ENCODE data around the gene POLR3E. TPM values are rescaled to one million over a fixed set of nuclear protein-coding genes. Genes with fewer than 3 reads are reported as not detected.

POLR3E gene
- total and polyA plus RNA-seq, 2 donors (not counting 3 experiments of a cell fraction or from before 2014, with no cell fraction given), result 48.3 to 62.2 TPM

DNA sequence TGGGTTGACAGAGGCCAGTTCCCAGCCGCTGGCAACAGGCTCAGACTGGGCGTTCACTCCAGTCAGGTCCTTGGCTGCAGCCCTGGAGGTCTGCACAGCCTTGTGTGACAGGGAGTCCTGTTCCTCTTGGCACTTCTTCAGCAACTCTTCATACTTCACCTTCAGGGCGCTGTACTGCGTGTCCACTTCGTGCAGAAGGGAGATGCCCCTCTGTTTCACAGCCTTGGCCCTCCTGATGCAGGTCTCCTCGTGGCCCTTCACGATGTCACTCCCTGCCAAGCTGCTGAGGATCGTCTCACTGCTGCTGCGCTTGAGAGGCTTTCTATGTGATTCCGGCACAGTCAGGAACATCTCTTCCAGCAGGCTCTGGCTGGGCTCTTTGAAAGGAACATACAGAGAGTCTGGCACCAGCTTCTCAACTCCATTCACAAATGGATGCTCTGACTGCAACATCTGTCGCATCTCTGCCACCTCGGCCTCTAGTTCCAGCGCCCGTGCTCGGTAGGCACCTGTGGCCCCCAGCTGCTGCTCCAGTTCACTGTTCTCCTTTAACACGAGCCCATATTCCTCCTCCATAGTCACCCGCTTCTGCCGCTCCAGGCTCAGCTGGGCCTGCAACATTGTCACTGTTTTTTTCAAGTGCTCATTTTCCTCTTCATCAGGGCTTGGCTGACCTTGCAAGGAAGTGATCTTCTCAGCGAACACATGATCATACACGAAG is 50.1 kb downstream of the POLR3E start:
- Histone ChIP-seq H3K9ac (replicated peaks; ENCODE audit: extremely low read depth, insufficient read depth, low read length) (no peak overlapping the region), H3K9me1 (replicated peaks; ENCODE audit: control insufficient read depth, extremely low read depth, insufficient read depth, low read length) (no peaks in the 10 kb centered on the region), H3K4me1 (ENCODE audit: control insufficient read depth, extremely low read depth, insufficient read depth, low read length) (no peaks in the 10 kb centered on the region), H4K20me1 (replicated peaks; ENCODE audit: control insufficient read depth, extremely low read depth, insufficient read depth, low read length) (no peaks in the 10 kb centered on the region), H2AFZ (ENCODE audit: low read depth, low read length) (no peak overlapping the region), H3K27ac (ENCODE audit: insufficient read depth, low read depth, low read length) (no peak overlapping the region), H3K4me3 (replicated peaks in 1 of 3; ENCODE audit: insufficient read depth in 1 of 3, low read depth in 1 of 3, low read length in 3 of 3) (no peak overlapping the region), H3K9me3 (replicated peaks; ENCODE audit: control insufficient read depth, insufficient read depth, low read length) (no peaks in the 10 kb centered on the region), H3K36me3 (ENCODE audit: control insufficient read depth in 2 of 2, extremely low read depth in 1 of 2, insufficient read depth in 2 of 2, low read length in 2 of 2) (peaks cover 20 to 30% of the 10 kb centered on the region in 2 experiments), H3K4me2 (ENCODE audit: insufficient read depth, low read length) (no peak overlapping the region), H3K79me2 (ENCODE audit: control insufficient read depth, insufficient read depth, low read length) (peaks cover 23% of the 10 kb centered on the region), H3K27me3 (ENCODE audit: control insufficient read depth in 2 of 2, insufficient read depth in 2 of 2, low read length in 2 of 2) (no peaks in the 10 kb centered on the region)
- DNase-seq (ENCODE audit: low read depth, low spot score), result no peak
- BruUV-seq (replicated peaks), result no TSS peak
- FAIRE-seq, result no peak
- TF ChIP-seq, protein P1, sequence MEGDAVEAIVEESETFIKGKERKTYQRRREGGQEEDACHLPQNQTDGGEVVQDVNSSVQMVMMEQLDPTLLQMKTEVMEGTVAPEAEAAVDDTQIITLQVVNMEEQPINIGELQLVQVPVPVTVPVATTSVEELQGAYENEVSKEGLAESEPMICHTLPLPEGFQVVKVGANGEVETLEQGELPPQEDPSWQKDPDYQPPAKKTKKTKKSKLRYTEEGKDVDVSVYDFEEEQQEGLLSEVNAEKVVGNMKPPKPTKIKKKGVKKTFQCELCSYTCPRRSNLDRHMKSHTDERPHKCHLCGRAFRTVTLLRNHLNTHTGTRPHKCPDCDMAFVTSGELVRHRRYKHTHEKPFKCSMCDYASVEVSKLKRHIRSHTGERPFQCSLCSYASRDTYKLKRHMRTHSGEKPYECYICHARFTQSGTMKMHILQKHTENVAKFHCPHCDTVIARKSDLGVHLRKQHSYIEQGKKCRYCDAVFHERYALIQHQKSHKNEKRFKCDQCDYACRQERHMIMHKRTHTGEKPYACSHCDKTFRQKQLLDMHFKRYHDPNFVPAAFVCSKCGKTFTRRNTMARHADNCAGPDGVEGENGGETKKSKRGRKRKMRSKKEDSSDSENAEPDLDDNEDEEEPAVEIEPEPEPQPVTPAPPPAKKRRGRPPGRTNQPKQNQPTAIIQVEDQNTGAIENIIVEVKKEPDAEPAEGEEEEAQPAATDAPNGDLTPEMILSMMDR (IDR thresholded peaks at IDR 0.05; ENCODE audit: extremely low read depth in 1 of 2, insufficient read depth in 1 of 2, low read depth in 1 of 2, low read length in 2 of 2), result no peak
- no peak for TF ChIP-seq FOS (IDR thresholded peaks at IDR 0.05; ENCODE audit: borderline replicate concordance, insufficient read depth, low read length)
- TF ChIP-seq JUN (IDR thresholded peaks at IDR 0.05; ENCODE audit: borderline replicate concordance, insufficient read depth, insufficient read length, low read depth), result no peak
- no peak for TF ChIP-seq MYC (IDR thresholded peaks at IDR 0.05; ENCODE audit: low read depth, low read length)
- TF ChIP-seq EZH2 (IDR thresholded peaks at IDR 0.05; ENCODE audit: borderline replicate concordance, low read depth, low read length, severe bottlenecking), result no peak
- TF ChIP-seq, protein P2, sequence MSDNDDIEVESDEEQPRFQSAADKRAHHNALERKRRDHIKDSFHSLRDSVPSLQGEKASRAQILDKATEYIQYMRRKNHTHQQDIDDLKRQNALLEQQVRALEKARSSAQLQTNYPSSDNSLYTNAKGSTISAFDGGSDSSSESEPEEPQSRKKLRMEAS (IDR thresholded peaks at IDR 0.05; ENCODE audit: insufficient read depth, insufficient read length), result no peak
- ChIA-PET POLR2A (no interaction called here), CTCF (interaction anchor here (2.0 to 2.9 kb wide), 2 partner anchors 8 to 26 kb away, joined by 6 to 10 read pairs; no protein-coding TSS in a partner anchor)
- intact Hi-C loops (cut with micrococcal nuclease), result no loop called here
- dilution Hi-C loops (cut with MboI; ENCODE audit: extremely low pct_ligation_motif_present, low sequenced_read_pairs), result no loop called here
